Thoracic aorta (tissue), 2 donors: ENCODE results near the gene CCK. TPM values are rescaled to one million over a fixed set of nuclear protein-coding genes. Genes with fewer than 3 reads are reported as not detected.

Source experiments
- ATAC-seq: fragments of 150-250 bp; one replicate; pipeline ENCODE4 v1.8.0; 2017; ENCODE audit warnings: low read depth; ENCODE audit not compliant: insufficient number of reproducible peaks, low FRiP score
- DNase-seq: peaks from one replicate; pipeline ENCODE4 v3.0.0-alpha.2; 2020; ENCODE audit warnings: low spot score
- H3K27ac ChIP-seq, 2 donors: fragments of 200-600 bp; sonication (generic); 1 replicate in 1 of 2; 2 replicates in 1 of 2; pipeline ENCODE4 v1.5.1; 2016; ENCODE audit warnings: mild to moderate bottlenecking in 2 of 2, moderate library complexity in 2 of 2
- H3K27me3 ChIP-seq: fragments of 200-600 bp; sonication (generic); replicated peaks from 2 replicates; pipeline ENCODE4 v1.6.0; 2016; ENCODE audit warnings: mild to moderate bottlenecking; ENCODE audit not compliant: insufficient read depth
- H3K36me3 ChIP-seq: fragments of 200-600 bp; sonication (generic); one replicate; pipeline ENCODE4 v1.5.1; 2016
- H3K4me1 ChIP-seq, 2 donors: fragments of 200-600 bp; sonication (generic); 1 replicate in 1 of 2; 2 replicates in 1 of 2; pipeline versions ENCODE4 v1.5.1 to v1.6.0; 2016; ENCODE audit warnings: low read depth in 2 of 2, mild to moderate bottlenecking in 1 of 2; ENCODE audit not compliant: control insufficient read depth in 1 of 2
- H3K4me3 ChIP-seq: fragments of 200-600 bp; sonication (generic); 2 replicates; pipeline ENCODE4 v1.5.1; 2016; ENCODE audit warnings: mild to moderate bottlenecking
- H3K9me3 ChIP-seq: fragments of 200-600 bp; sonication (generic); 2 replicates; pipeline ENCODE4 v1.5.1; 2016
- CTCF ChIP-seq: fragments of 200-600 bp; sonication (generic); IDR thresholded peaks from one replicate; pipeline ENCODE4 v1.5.1; 2019; ENCODE audit warnings: antibody characterized with exemption
- total RNA-seq, 2 donors: library from RNA; depleted of rRNA; stranded (reverse); fragments of >200 nt; gene quantifications; one replicate each; pipeline versions ENCODE4 v1.1.0 to v1.2.3, GENCODE V29; 2016

The CCK gene
- total RNA-seq, 2 donors from 2014 or later: not detected

GRCh38 chr3:42226470-42227425, 39.2 kb downstream of the CCK start:
- Histone ChIP-seq H3K9me3 (no peaks in the 10 kb centered on the region), H3K4me3 (no peak overlapping the region), H3K4me1 (peaks cover 0 to 6% of the 10 kb centered on the region in 2 donors), H3K27ac (no peak overlapping the region), H3K27me3 (no peaks in the 10 kb centered on the region), H3K36me3 (peaks cover 12% of the 10 kb centered on the region)
- no peak for TF ChIP-seq CTCF
- ATAC-seq (no peak), DNase-seq (no peak)

DNA sequence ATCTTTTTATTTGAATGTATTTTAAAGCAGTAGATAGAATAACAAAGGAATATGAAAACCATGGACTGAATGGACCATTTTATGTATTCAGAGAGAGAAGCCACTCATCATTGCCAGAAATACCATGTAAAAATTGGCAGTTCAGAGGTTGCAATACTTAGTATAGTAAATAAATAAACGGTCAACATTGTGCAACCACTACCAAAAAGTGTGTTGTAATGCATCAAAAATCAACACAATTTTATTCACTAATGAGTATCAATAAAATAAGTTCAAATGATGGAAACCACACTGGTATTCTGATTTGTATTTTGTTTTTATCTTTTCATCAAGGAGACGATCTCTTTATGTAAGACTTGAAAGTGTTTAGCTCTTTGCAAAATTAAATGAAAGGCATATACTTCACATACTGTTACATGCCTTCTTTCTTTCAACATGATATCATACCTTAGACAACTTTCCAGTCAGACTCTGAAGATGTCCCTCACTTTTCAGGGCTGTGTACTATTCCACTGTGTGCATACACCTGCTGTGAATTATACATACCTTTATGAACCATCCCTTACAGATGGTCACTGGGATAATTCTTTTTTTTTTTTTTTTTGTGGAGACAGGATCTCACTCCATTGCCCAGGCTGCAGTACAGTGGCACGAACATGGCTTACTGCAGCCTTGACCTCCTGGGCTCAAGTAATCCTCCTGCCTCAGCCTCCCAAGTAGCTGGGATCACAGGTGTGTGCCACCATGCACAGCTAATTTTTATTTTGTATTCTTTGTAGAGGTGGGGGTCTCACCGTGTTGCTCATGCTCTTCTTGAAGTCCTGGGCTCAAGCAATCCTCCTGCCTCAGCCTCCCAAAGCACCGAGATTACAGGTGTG, 40.3 kb downstream of the CCK start:
- no peak overlapping the region for H3K27ac ChIP-seq
- no peaks in the 10 kb centered on the region for H3K27me3 ChIP-seq
- no peak overlapping the region for H3K4me3 ChIP-seq
- no peak for DNase-seq
- peaks cover 12% of the 10 kb centered on the region for H3K36me3 ChIP-seq
- no peak for TF ChIP-seq CTCF
- no peak for ATAC-seq
- no peaks in the 10 kb centered on the region for H3K9me3 ChIP-seq
- peaks cover 0 to under 1% of the 10 kb centered on the region in 2 donors for H3K4me1 ChIP-seq

DNA sequence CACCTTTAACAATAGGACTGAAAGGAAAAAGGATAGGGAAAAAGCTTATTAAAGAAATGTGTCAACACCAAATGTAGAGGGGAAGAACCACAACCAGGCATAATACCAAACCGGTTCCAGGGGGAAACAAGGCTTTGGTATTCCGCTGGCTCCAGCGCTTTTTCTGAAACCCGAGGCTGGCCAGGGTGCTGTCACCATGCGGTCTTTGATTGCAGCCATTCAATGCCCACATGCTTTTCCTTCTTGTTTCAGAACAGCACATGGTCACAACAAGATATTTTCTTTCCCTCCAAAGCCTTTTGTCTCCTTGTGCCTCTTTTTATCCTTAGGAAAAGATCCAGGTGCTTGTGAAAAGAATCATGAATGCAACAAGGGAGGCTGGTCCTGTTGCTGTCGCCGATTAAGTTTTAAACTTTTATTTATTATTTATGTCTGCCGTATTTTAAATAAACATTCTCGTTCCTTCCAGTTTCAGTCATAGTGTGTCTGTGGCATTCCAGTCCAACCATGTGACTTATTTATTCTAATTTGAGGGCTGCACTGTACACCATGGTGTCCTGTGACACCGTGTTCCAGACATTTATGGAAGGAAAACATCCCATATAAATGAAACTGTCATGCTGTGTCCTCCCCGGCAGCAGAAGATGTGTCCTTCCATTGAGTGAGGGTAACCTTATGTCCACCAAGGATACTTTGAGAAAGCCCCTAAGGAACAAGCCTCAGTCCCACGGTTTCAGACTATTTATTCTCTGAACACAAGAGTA, 41.1 kb downstream of the CCK start:
- ATAC-seq: no peak
- no peak for TF ChIP-seq CTCF
- Histone ChIP-seq H3K36me3 (peaks cover 18% of the 10 kb centered on the region), H3K27me3 (no peaks in the 10 kb centered on the region), H3K4me1 (no peaks in the 10 kb centered on the region), H3K27ac (no peak overlapping the region), H3K4me3 (no peak overlapping the region), H3K9me3 (no peaks in the 10 kb centered on the region)
- DNase-seq: no peak

DNA sequence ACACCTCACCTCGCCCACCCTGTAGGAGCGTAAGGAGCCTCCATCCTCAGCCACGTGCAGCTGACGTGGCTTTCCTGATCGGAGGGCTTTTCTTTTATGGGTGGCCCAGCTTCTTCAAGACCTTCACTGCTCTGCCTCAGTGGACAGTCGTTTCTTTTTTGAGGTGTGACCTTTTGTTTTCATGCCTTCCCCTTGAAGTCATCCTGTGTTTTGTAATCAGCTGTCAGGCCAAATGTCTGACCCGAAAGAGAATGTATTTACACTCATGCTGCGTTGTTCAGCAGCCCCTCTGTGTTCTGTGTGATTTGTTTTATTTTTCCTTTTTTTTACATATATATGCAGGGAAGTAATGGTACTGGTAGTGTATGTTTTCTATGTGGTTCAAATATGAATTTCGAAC, 41.8 kb downstream of the CCK start:
- Histone ChIP-seq H3K4me1 (no peaks in the 10 kb centered on the region), H3K4me3 (no peak overlapping the region), H3K9me3 (no peaks in the 10 kb centered on the region), H3K27ac (no peak overlapping the region), H3K27me3 (no peaks in the 10 kb centered on the region), H3K36me3 (peaks cover 18% of the 10 kb centered on the region)
- no peak for DNase-seq
- TF ChIP-seq CTCF: no peak
- ATAC-seq: no peak
